Esophagus squamous epithelium (tissue), 4 donors: Measurements from ENCODE around the gene C9orf85.

Source experiments
- POLR2A ChIP-seq, 4 donors: fragments of 450-650 bp; IDR thresholded peaks; one replicate each; pipeline ENCODE4 v1.6.1; 2017; ENCODE audit warnings: antibody characterized with exemption in 4 of 4, mild to moderate bottlenecking in 4 of 4, moderate library complexity in 3 of 4
- TF ChIP-seq, protein P1 (sequence below), 6 experiments: fragments of 450-650 bp in 4 of 6; fragments of 200-600 bp in 2 of 6; sonication (generic) in 2 of 6; IDR thresholded peaks; one replicate each; pipeline ENCODE4 v1.5.1; 2016 to 2019; ENCODE audit warnings: antibody characterized with exemption in 6 of 6, mild to moderate bottlenecking in 4 of 6, moderate library complexity in 4 of 6

DNA sequence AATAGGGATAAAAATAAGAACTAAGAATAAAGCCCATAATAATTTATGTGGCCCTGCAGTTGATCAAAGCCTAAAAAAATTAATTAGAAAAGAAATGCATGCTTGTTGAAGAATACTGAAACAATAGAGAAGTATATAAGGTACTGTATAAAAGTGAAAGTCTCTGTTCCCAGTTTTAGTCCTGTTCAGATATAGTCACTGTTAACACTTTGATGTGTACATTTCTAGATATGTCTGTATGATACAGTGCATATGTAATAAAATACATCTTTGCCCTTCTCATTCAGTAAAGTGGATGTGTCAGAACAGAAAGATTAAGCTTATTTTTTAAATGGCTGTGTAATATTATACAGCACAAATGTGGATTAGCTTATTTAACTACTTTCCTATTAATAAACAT is 4.1 kb downstream of the C9orf85 start:
- TF ChIP-seq, protein P1, sequence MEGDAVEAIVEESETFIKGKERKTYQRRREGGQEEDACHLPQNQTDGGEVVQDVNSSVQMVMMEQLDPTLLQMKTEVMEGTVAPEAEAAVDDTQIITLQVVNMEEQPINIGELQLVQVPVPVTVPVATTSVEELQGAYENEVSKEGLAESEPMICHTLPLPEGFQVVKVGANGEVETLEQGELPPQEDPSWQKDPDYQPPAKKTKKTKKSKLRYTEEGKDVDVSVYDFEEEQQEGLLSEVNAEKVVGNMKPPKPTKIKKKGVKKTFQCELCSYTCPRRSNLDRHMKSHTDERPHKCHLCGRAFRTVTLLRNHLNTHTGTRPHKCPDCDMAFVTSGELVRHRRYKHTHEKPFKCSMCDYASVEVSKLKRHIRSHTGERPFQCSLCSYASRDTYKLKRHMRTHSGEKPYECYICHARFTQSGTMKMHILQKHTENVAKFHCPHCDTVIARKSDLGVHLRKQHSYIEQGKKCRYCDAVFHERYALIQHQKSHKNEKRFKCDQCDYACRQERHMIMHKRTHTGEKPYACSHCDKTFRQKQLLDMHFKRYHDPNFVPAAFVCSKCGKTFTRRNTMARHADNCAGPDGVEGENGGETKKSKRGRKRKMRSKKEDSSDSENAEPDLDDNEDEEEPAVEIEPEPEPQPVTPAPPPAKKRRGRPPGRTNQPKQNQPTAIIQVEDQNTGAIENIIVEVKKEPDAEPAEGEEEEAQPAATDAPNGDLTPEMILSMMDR (IDR thresholded peaks at IDR 0.05) = no peak
- TF ChIP-seq POLR2A (IDR thresholded peaks at IDR 0.05) = no peak
